ENCODE results near the gene CDT1. TPM values are rescaled to one million over a fixed set of nuclear protein-coding genes. Genes with fewer than 3 reads are reported as not detected.

The CDT1 gene
- polyA plus RNA-seq, 1 of the 3 experiments (the other 2 are of a cell fraction): 6.1 TPM

DNA sequence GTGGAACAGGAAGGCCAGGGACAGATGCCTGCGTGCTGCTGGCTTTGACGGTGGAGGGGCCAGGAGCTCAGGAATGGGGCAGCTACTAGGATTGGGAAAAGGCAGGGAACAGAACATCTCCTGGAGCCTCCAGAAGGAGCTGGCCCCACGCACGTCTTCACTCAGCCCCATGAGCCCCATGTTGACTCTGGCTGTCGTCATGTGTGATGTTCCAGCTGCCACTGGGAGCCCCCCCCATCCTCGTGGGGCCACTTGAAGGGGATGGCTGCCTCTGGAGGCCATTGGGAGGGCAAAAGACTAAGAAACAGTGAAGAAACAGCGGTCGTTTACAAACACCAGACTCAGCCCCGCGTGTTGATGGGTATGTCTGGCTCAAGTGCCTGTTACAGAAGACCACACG, 26.7 kb downstream of the CDT1 start:
- H3K27me3 ChIP-seq (ENCODE audit: insufficient read depth): no peaks in the 10 kb centered on the region
- H3F3A ChIP-seq (replicated peaks; ENCODE audit: insufficient read depth): no peaks in the 10 kb centered on the region
- no peak overlapping the region for H2AFZ ChIP-seq (ENCODE audit: low read depth)
- no peaks in the 10 kb centered on the region for H3K9me3 ChIP-seq
- 78% methylated on average over 9 of the region's 11 CpGs for WGBS (ENCODE audit: low lambda C conversion rate)
- peaks cover 0 to 9% of the 10 kb centered on the region in 2 experiments for H3K36me3 ChIP-seq (replicated peaks in 1 of 2; ENCODE audit: control insufficient read depth in 1 of 2, insufficient read depth in 2 of 2, low read length in 1 of 2)
- H3K4me2 ChIP-seq: no peak overlapping the region
- H4K20me1 ChIP-seq (ENCODE audit: insufficient read depth): no peaks in the 10 kb centered on the region
- TF ChIP-seq TCF12 (IDR thresholded peaks at IDR 0.05) (no peak), RCOR1 (IDR thresholded peaks at IDR 0.05; ENCODE audit: low read length) (no peak), JUND (IDR thresholded peaks at IDR 0.05) (no peak), SMC3 (IDR thresholded peaks at IDR 0.05; ENCODE audit: low read depth, low read length) (no peak), CHD2 (IDR thresholded peaks at IDR 0.05; ENCODE audit: low read length, partially characterized antibody) (no peak), TAF1 (IDR thresholded peaks at IDR 0.05; ENCODE audit: borderline replicate concordance, low read depth, low read length) (no peak), NFIC (IDR thresholded peaks at IDR 0.05; ENCODE audit: borderline replicate concordance) (no peak), RAD21 (IDR thresholded peaks at IDR 0.05; ENCODE audit: low read length) (no peak), GABPA (IDR thresholded peaks at IDR 0.05; ENCODE audit: low read depth) (no peak)
- TF ChIP-seq, protein P1, sequence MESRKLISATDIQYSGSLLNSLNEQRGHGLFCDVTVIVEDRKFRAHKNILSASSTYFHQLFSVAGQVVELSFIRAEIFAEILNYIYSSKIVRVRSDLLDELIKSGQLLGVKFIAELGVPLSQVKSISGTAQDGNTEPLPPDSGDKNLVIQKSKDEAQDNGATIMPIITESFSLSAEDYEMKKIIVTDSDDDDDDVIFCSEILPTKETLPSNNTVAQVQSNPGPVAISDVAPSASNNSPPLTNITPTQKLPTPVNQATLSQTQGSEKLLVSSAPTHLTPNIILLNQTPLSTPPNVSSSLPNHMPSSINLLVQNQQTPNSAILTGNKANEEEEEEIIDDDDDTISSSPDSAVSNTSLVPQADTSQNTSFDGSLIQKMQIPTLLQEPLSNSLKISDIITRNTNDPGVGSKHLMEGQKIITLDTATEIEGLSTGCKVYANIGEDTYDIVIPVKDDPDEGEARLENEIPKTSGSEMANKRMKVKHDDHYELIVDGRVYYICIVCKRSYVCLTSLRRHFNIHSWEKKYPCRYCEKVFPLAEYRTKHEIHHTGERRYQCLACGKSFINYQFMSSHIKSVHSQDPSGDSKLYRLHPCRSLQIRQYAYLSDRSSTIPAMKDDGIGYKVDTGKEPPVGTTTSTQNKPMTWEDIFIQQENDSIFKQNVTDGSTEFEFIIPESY (IDR thresholded peaks at IDR 0.05; ENCODE audit: borderline replicate concordance, low read depth): no peak
- TF ChIP-seq, protein P2, sequence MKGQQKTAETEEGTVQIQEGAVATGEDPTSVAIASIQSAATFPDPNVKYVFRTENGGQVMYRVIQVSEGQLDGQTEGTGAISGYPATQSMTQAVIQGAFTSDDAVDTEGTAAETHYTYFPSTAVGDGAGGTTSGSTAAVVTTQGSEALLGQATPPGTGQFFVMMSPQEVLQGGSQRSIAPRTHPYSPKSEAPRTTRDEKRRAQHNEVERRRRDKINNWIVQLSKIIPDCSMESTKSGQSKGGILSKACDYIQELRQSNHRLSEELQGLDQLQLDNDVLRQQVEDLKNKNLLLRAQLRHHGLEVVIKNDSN (IDR thresholded peaks at IDR 0.05; ENCODE audit: borderline replicate concordance, low read depth): no peak
- TF ChIP-seq, protein P3, sequence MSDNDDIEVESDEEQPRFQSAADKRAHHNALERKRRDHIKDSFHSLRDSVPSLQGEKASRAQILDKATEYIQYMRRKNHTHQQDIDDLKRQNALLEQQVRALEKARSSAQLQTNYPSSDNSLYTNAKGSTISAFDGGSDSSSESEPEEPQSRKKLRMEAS (IDR thresholded peaks at IDR 0.05; ENCODE audit: low read depth): no peak
- TF ChIP-seq, protein P4, sequence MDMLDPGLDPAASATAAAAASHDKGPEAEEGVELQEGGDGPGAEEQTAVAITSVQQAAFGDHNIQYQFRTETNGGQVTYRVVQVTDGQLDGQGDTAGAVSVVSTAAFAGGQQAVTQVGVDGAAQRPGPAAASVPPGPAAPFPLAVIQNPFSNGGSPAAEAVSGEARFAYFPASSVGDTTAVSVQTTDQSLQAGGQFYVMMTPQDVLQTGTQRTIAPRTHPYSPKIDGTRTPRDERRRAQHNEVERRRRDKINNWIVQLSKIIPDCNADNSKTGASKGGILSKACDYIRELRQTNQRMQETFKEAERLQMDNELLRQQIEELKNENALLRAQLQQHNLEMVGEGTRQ (IDR thresholded peaks at IDR 0.05; ENCODE audit: borderline replicate concordance, low read depth, low read length): no peak
- POLR2A ChIA-PET: no interaction called here
- H3K9me2 ChIP-seq: no peaks in the 10 kb centered on the region
- CTCF ChIA-PET: no interaction called here
- H3K4me3 ChIP-seq (ENCODE audit: low read depth in 2 of 2, low read length in 1 of 2): no peak overlapping the region
- DNase-seq: no peak
- H3K79me2 ChIP-seq (ENCODE audit: insufficient read depth): no peaks in the 10 kb centered on the region
- H3K27ac ChIP-seq (ENCODE audit: low read depth in 2 of 2, low read length in 1 of 2): no peak overlapping the region
- H3K9ac ChIP-seq: no peak overlapping the region
- no peaks in the 10 kb centered on the region for H3K4me1 ChIP-seq (ENCODE audit: control insufficient read depth in 1 of 2, insufficient read depth in 2 of 2, low read depth in 1 of 2, low read length in 1 of 2)

DNA sequence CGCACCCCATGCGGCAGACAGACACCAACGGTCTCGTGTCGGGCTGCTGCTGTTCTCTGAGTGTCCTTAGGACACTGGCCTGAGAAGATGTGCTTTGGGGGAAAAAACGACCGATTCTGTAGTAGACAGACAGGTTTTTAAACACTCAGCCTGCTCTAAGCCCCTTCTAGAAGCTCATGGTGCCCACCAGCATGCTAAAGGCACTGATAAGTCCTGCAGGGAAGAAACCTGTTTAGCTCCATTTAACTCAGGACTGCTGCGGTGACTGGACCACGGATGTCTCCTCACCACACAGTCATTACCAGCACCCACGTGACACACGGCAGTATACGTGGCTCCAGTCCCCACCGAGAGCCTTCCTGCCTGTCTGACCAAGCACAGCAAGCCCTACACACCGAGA, 27.2 kb downstream of the CDT1 start:
- H3K4me1 ChIP-seq (ENCODE audit: control insufficient read depth in 1 of 2, insufficient read depth in 2 of 2, low read depth in 1 of 2, low read length in 1 of 2): no peaks in the 10 kb centered on the region
- ChIA-PET CTCF (no interaction called here), POLR2A (no interaction called here)
- no peak for DNase-seq
- H3K27me3 ChIP-seq (ENCODE audit: insufficient read depth): no peaks in the 10 kb centered on the region
- 83% methylated on average over 10 of the region's 14 CpGs for WGBS (ENCODE audit: low lambda C conversion rate)
- H3K9me2 ChIP-seq: no peaks in the 10 kb centered on the region
- no peak overlapping the region for H3K9ac ChIP-seq
- no peak overlapping the region for H3K4me3 ChIP-seq (ENCODE audit: low read depth in 2 of 2, low read length in 1 of 2)
- H3F3A ChIP-seq (replicated peaks; ENCODE audit: insufficient read depth): no peaks in the 10 kb centered on the region
- H2AFZ ChIP-seq (ENCODE audit: low read depth): no peak overlapping the region
- H3K36me3 ChIP-seq (replicated peaks in 1 of 2; ENCODE audit: control insufficient read depth in 1 of 2, insufficient read depth in 2 of 2, low read length in 1 of 2): peaks cover 0 to 12% of the 10 kb centered on the region in 2 experiments
- H3K9me3 ChIP-seq: no peaks in the 10 kb centered on the region
- no peak overlapping the region for H3K27ac ChIP-seq (ENCODE audit: low read depth in 2 of 2, low read length in 1 of 2)
- H3K79me2 ChIP-seq (ENCODE audit: insufficient read depth): no peaks in the 10 kb centered on the region
- H4K20me1 ChIP-seq (ENCODE audit: insufficient read depth): no peaks in the 10 kb centered on the region
- no peak overlapping the region for H3K4me2 ChIP-seq
- TF ChIP-seq, protein P5, sequence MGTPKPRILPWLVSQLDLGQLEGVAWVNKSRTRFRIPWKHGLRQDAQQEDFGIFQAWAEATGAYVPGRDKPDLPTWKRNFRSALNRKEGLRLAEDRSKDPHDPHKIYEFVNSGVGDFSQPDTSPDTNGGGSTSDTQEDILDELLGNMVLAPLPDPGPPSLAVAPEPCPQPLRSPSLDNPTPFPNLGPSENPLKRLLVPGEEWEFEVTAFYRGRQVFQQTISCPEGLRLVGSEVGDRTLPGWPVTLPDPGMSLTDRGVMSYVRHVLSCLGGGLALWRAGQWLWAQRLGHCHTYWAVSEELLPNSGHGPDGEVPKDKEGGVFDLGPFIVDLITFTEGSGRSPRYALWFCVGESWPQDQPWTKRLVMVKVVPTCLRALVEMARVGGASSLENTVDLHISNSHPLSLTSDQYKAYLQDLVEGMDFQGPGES (IDR thresholded peaks at IDR 0.05; ENCODE audit: low read depth, low read length): no peak
- no peak for TF ChIP-seq TAF1 (IDR thresholded peaks at IDR 0.05; ENCODE audit: borderline replicate concordance, low read depth, low read length)
- no peak for TF ChIP-seq EP300 (IDR thresholded peaks at IDR 0.05; ENCODE audit: borderline replicate concordance in 1 of 2, low read depth in 1 of 2, low read length in 1 of 2)
- no peak for TF ChIP-seq CHD2 (IDR thresholded peaks at IDR 0.05; ENCODE audit: low read length, partially characterized antibody)
- TF ChIP-seq, protein P6, sequence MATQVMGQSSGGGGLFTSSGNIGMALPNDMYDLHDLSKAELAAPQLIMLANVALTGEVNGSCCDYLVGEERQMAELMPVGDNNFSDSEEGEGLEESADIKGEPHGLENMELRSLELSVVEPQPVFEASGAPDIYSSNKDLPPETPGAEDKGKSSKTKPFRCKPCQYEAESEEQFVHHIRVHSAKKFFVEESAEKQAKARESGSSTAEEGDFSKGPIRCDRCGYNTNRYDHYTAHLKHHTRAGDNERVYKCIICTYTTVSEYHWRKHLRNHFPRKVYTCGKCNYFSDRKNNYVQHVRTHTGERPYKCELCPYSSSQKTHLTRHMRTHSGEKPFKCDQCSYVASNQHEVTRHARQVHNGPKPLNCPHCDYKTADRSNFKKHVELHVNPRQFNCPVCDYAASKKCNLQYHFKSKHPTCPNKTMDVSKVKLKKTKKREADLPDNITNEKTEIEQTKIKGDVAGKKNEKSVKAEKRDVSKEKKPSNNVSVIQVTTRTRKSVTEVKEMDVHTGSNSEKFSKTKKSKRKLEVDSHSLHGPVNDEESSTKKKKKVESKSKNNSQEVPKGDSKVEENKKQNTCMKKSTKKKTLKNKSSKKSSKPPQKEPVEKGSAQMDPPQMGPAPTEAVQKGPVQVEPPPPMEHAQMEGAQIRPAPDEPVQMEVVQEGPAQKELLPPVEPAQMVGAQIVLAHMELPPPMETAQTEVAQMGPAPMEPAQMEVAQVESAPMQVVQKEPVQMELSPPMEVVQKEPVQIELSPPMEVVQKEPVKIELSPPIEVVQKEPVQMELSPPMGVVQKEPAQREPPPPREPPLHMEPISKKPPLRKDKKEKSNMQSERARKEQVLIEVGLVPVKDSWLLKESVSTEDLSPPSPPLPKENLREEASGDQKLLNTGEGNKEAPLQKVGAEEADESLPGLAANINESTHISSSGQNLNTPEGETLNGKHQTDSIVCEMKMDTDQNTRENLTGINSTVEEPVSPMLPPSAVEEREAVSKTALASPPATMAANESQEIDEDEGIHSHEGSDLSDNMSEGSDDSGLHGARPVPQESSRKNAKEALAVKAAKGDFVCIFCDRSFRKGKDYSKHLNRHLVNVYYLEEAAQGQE (IDR thresholded peaks at IDR 0.05; ENCODE audit: low read depth, low read length): no peak
- TF ChIP-seq SMC3 (IDR thresholded peaks at IDR 0.05; ENCODE audit: low read depth, low read length): no peak
- TF ChIP-seq, protein P1 (IDR thresholded peaks at IDR 0.05; ENCODE audit: borderline replicate concordance, low read depth): no peak

All from SK-N-SH (cell line).